GM12878 (cell line): ENCODE data around the gene HYDIN. TPM values are rescaled to one million over a fixed set of nuclear protein-coding genes. Genes with fewer than 3 reads are reported as not detected.
"Not testable (repeated sequence)": the region's sequence is repeated elsewhere in the genome, so short reads cannot be mapped to it uniquely, and the experiment has no call there.

ENCODE experiments used
- ATAC-seq: fragments of 200-7000 bp; cut with Tn5 transposase; 3 replicates; pipeline ENCODE4 v1.9.1; 2020; ENCODE audit warnings: mild to moderate bottlenecking, moderate library complexity
- BruUV-seq: library from RNA; stranded (reverse); fragments of 400-500 nt; replicated peaks from 2 replicates; lab custom pipeline; 2021; lab: Mats Ljungman, UMichigan
- CTCF ChIA-PET: fragments of 300-600 bp; sonication (Branson Sonifier 250); formaldehyde crosslinking; extraction: SDS; loops from one replicate; lab custom pipeline; 2021; ENCODE audit warnings: inconsistent platforms; lab: Yijun Ruan, JAX
- POLR2A ChIA-PET: fragments of 350-600 bp; formaldehyde crosslinking; extraction: SDS; loops from one replicate; lab custom pipeline; 2021; ENCODE audit warnings: inconsistent platforms; lab: Charles Lee
- RAD21 ChIA-PET: fragments of 300-600 bp; sonication (Branson Sonifier 250); formaldehyde crosslinking; loops from one replicate; lab custom pipeline; 2023; ENCODE audit warnings: antibody characterized with exemption; ENCODE audit not compliant: unreplicated experiment; lab: Charles Lee
- SMC1A ChIA-PET: fragments of 300-600 bp; sonication (Branson Sonifier 250); formaldehyde crosslinking; loops from one replicate; lab custom pipeline; 2023; ENCODE audit not compliant: unreplicated experiment, uncharacterized antibody; lab: Charles Lee
- DNase-seq: peaks from one replicate; pipeline ENCODE4 v3.0.0-alpha.2; 2011; ENCODE audit warnings: low read depth, low spot score
- FAIRE-seq: peaks from 3 replicates; lab custom pipeline; 2011; peaks lifted over from hg19 to GRCh38; lab: Jason Lieb, UNC
- H2AFZ ChIP-seq: 2 replicates; pipeline ENCODE4 v1.6.0; 2011; ENCODE audit warnings: low read depth, low read length, control low read depth; ENCODE audit not compliant: control insufficient read depth
- H3K27ac ChIP-seq: 2 replicates; pipeline ENCODE4 v1.5.1; 2011; ENCODE audit warnings: control low read depth; ENCODE audit not compliant: control insufficient read depth, insufficient read depth
- H3K27me3 ChIP-seq, 2 experiments: replicated peaks in 1 of 2; 2 replicates each; pipeline versions ENCODE4 v1.6.0 to v1.6.1; 2011; ENCODE audit warnings: low read length in 1 of 2; ENCODE audit not compliant: control insufficient read depth in 2 of 2, insufficient read depth in 2 of 2
- H3K36me3 ChIP-seq, 2 experiments: 2 replicates each; pipeline ENCODE4 v1.5.1; 2011; ENCODE audit warnings: low read length in 1 of 2; ENCODE audit not compliant: control insufficient read depth in 2 of 2, insufficient read depth in 2 of 2
- H3K4me1 ChIP-seq: 2 replicates; pipeline ENCODE4 v1.6.1; 2011; ENCODE audit warnings: mild to moderate bottlenecking, low read length, moderate library complexity, mixed read lengths; ENCODE audit not compliant: control insufficient read depth, insufficient read depth
- H3K4me2 ChIP-seq: 2 replicates; pipeline ENCODE4 v1.6.0; 2011; ENCODE audit warnings: control low read depth; ENCODE audit not compliant: control insufficient read depth, insufficient read depth
- H3K4me3 ChIP-seq: fragments of 200-600 bp; sonication (generic); 2 replicates; pipeline ENCODE4 v1.5.1; 2016
- H3K79me2 ChIP-seq: 2 replicates; pipeline ENCODE4 v1.6.0; 2011; ENCODE audit warnings: low read length; ENCODE audit not compliant: control insufficient read depth, insufficient read depth
- H3K9ac ChIP-seq: 2 replicates; pipeline ENCODE4 v1.8.0; 2011; ENCODE audit warnings: low read length, control low read depth, mixed read lengths; ENCODE audit not compliant: control insufficient read depth, insufficient read depth
- H3K9me3 ChIP-seq: replicated peaks from 3 replicates; pipeline ENCODE4 v1.5.1; 2011; ENCODE audit warnings: mild to moderate bottlenecking, low read length; ENCODE audit not compliant: control insufficient read depth, insufficient read depth
- H4K20me1 ChIP-seq: 2 replicates; pipeline ENCODE4 v1.6.0; 2011; ENCODE audit not compliant: control insufficient read depth, insufficient read depth
- WGBS: methylation state at CpG from one replicate; pipeline ENCODE4 v1.1.6; 2016; ENCODE audit warnings: low lambda C conversion rate; ENCODE audit not compliant: insufficient replicate concordance, insufficient coverage; ENCODE audit errors: missing lambda C conversion rate; 5-methylcytosine and 5-hydroxymethylcytosine counted together
- in situ Hi-C: fragments of 300-500 bp; cut with MboI; formaldehyde crosslinking; loops from 9 replicates; pipeline ENCODE4 v1.14.3; 2018; ENCODE audit warnings: mixed read lengths
- intact Hi-C: fragments of 100-400 bp; cut with micrococcal nuclease; formaldehyde crosslinking; loops from one replicate; pipeline ENCODE4 v1.14.2; 2022; ENCODE audit not compliant: unreplicated experiment
- polyA plus RNA-seq, 11 experiments: library from polyadenylated mRNA; depleted of rRNA in 4 of 11; unstranded in 6 of 11; stranded (reverse) in 5 of 11; fragments of >200 nt; fragmentation: Nextera tagmentation in 4 of 11; fragmentation: Illumina TruSeq in 1 of 11; extraction: Ambion mirVana in 4 of 11; extraction: Trizol in 1 of 11; gene quantifications; 1 replicate in 1 of 11; 2 replicates in 10 of 11; pipeline versions ENCODE4 v1.2.1 to v1.2.3, GENCODE V29; 2011 to 2016; ENCODE audit warnings: inconsistent platforms in 2 of 11, missing spikeins in 2 of 11, low read depth in 1 of 11
- total RNA-seq, 4 experiments: library from RNA; depleted of rRNA in 3 of 4; stranded (reverse); fragments of >200 nt in 3 of 4; fragmentation: Illumina TruSeq in 1 of 4; extraction: Trizol in 1 of 4; gene quantifications; 2 replicates each; pipeline versions ENCODE4 v1.2.1 to v1.2.3, GENCODE V29; 2013 to 2021

HYDIN gene
- total and polyA plus RNA-seq, 10 of the 15 experiments (the other 5 are each of a cell fraction or from before 2014, with no cell fraction given), result 0.01 to 0.30 (median 0.10) TPM; not detected in 7

DNA sequence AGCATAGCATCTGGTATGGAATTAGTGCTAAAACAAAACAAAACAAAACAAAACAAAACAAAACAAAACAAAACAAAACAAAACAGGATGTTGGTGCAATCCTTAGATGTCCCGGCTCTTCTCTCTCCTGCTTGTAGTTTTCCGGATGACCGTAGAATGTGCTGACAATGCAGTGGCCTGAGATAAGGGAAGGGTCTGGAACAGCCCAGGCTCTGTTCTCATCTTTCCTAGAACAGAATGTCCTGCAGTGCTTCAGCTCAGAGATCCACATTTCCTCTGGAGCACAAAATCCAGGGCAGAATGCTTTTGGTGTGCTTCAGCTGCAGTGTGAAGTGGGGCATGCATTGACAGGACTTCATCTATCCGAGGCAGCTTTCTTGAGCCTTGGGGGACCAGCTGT is 345.9 kb downstream of the HYDIN start:
- POLR2A ChIA-PET, in situ Hi-C loops, RAD21 ChIA-PET, ATAC-seq, H3K9me3 ChIP-seq, CTCF ChIA-PET, DNase-seq, H3K4me3 ChIP-seq, H4K20me1 ChIP-seq, H3K79me2 ChIP-seq, BruUV-seq, H2AFZ ChIP-seq, H3K4me2 ChIP-seq, H3K4me1 ChIP-seq, intact Hi-C loops, H3K27me3 ChIP-seq, H3K27ac ChIP-seq, H3K9ac ChIP-seq, H3K36me3 ChIP-seq, SMC1A ChIA-PET, FAIRE-seq: not testable (repeated sequence)
- WGBS, result 70% methylated on average over 4 of the region's 4 CpGs

GRCh38 chr16:70882311-70882710 is 348.2 kb downstream of the HYDIN start:
- DNase-seq, H3K79me2 ChIP-seq, intact Hi-C loops, H3K27ac ChIP-seq, CTCF ChIA-PET, H3K36me3 ChIP-seq, H2AFZ ChIP-seq, H3K27me3 ChIP-seq, H3K4me2 ChIP-seq, H3K9me3 ChIP-seq, SMC1A ChIA-PET, H3K9ac ChIP-seq, H3K4me3 ChIP-seq, BruUV-seq, H4K20me1 ChIP-seq, H3K4me1 ChIP-seq, in situ Hi-C loops, POLR2A ChIA-PET, ATAC-seq, FAIRE-seq, RAD21 ChIA-PET: not testable (repeated sequence)
- 31% methylated on average over 8 of the region's 8 CpGs for WGBS

DNA sequence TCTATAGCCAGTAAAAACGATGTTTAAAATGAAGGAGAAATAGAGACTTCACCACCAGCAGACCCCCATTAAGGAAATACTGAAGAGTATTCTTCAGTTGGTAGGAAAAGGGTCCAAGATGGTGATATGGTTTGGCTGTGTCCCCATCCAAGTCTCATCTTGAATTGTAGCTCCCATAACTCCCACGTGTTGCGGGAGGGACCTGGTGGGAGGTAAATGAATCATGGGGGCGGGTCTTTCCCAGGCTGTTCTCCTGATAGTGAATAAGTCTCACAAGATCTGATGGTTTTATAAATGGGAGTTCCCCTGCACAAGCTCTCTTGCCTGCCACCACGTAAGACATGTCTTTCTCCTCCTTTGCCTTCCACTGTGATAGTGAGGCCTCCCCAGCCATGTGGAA is 352.6 kb downstream of the HYDIN start:
- not testable (repeated sequence) for H3K4me3 ChIP-seq

DNA sequence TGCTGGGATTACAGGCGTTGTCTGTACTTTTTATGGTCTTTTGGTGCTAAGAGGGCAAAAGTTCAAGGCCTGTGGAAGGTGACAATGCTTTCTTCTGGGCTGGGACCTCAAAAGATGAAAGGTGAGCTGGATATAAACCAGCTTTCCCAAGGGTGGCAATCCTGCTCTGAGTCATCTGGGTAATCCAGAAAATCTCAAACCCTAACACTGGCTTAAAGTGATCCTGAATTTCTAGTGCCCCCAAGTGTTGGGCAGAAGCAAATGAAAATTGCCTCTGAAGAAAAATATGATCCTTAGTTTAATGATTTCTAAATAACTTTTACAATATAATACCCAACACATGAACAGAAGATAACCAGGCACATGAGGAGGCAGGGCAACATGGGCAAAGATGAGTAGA is 354.1 kb downstream of the HYDIN start:
- FAIRE-seq, CTCF ChIA-PET, H3K9ac ChIP-seq, DNase-seq, H3K4me1 ChIP-seq, POLR2A ChIA-PET, H4K20me1 ChIP-seq, ATAC-seq, H3K27ac ChIP-seq, H3K4me2 ChIP-seq, H3K9me3 ChIP-seq, H3K27me3 ChIP-seq, intact Hi-C loops, SMC1A ChIA-PET, RAD21 ChIA-PET, BruUV-seq, H3K36me3 ChIP-seq, in situ Hi-C loops, H3K79me2 ChIP-seq, H3K4me3 ChIP-seq, H2AFZ ChIP-seq: not testable (repeated sequence)
- WGBS, result no CpG with 5 or more reads among the region's 1 CpG

More for the DNA sequence above, 352.6 kb downstream of the HYDIN start:
- H3K9me3 ChIP-seq, H3K9ac ChIP-seq, H3K79me2 ChIP-seq, H3K36me3 ChIP-seq, CTCF ChIA-PET, H3K27me3 ChIP-seq, intact Hi-C loops, H3K4me1 ChIP-seq, DNase-seq, H3K4me2 ChIP-seq, ATAC-seq, POLR2A ChIA-PET, in situ Hi-C loops, BruUV-seq, SMC1A ChIA-PET, H2AFZ ChIP-seq, H3K27ac ChIP-seq, RAD21 ChIA-PET, H4K20me1 ChIP-seq, FAIRE-seq: not testable (repeated sequence)
- 13% methylated on average over 4 of the region's 5 CpGs for WGBS
